ENCODE data around the gene MUC5B.

- no peak for TF ChIP-seq CTCF (IDR thresholded peaks at IDR 0.05; ENCODE audit: insufficient read depth, low read length)
- no peak for TF ChIP-seq POLR2AphosphoS5 (IDR thresholded peaks at IDR 0.05; ENCODE audit: low read depth)
- no peak for TF ChIP-seq GABPA (IDR thresholded peaks at IDR 0.05; ENCODE audit: low read depth)
- peak; percentile 63 for TF ChIP-seq REST (IDR thresholded peaks at IDR 0.05; ENCODE audit: insufficient replicate concordance, low read depth)
- no peak for TF ChIP-seq SPI1 (IDR thresholded peaks at IDR 0.05; ENCODE audit: borderline replicate concordance, low read depth)
These were observed 76.0 kb downstream of the MUC5B start for GRCh38 chr11:1298695-1299492.
